OCI-LY3 (cell line): ENCODE measurements around the gene RAB34.
"Not testable (repeated sequence)": the region's sequence is repeated elsewhere in the genome, so short reads cannot be mapped to it uniquely, and the experiment has no call there.

Source experiments
- H2AFZ ChIP-seq: fragments of 200-600, 300-600 bp; shearing (Covaris generic); 2 replicates; pipeline ENCODE4 v1.6.0; 2014; ENCODE audit warnings: antibody characterized with exemption, low read depth, low read length
- H3K27ac ChIP-seq: fragments of 200-600, 300-600 bp; sonication (generic); 2 replicates; pipeline ENCODE4 v1.5.1; 2014; ENCODE audit warnings: mild to moderate bottlenecking, low read length, moderate library complexity, mixed read lengths
- H3K27me3 ChIP-seq: fragments of 200-600, 300-600 bp; sonication (generic); 2 replicates; pipeline ENCODE4 v1.6.1; 2014; ENCODE audit warnings: low read depth, low read length, mixed read lengths
- H3K36me3 ChIP-seq: fragments of 200-600, 300-600 bp; sonication (generic); replicated peaks from 2 replicates; pipeline ENCODE3; 2014; ENCODE audit warnings: low read depth, low read length, mixed read lengths
- H3K4me1 ChIP-seq: fragments of 300-600, 200-600 bp; sonication (generic); 2 replicates; pipeline ENCODE4 v1.6.1; 2014; ENCODE audit warnings: low read length, mixed read lengths
- H3K4me2 ChIP-seq: fragments of 200-600, 300-600 bp; sonication (generic); 2 replicates; pipeline ENCODE4 v1.6.1; 2014; ENCODE audit warnings: low read length, mixed read lengths
- H3K4me3 ChIP-seq: fragments of 300-600, 200-600 bp; sonication (generic); 2 replicates; pipeline ENCODE4 v1.5.1; 2014; ENCODE audit warnings: antibody characterized with exemption, mild to moderate bottlenecking, low read length, moderate library complexity
- H3K79me2 ChIP-seq: fragments of 300-600, 200-600 bp; shearing (Covaris generic); 2 replicates; pipeline ENCODE4 v1.6.1; 2014; ENCODE audit warnings: mild to moderate bottlenecking, low read length, mixed read lengths
- H3K9ac ChIP-seq: fragments of 300-600, 200-600 bp; shearing (Covaris generic); 2 replicates; pipeline ENCODE4 v1.6.0; 2014; ENCODE audit warnings: mild to moderate bottlenecking, low read length, moderate library complexity
- H3K9me3 ChIP-seq: fragments of 200-600, 300-600 bp; shearing (Covaris generic); 2 replicates; pipeline ENCODE4 v1.6.1; 2014; ENCODE audit warnings: low read length, mixed read lengths; ENCODE audit not compliant: insufficient read depth
- H4K20me1 ChIP-seq: fragments of 200-600, 300-600 bp; sonication (generic); 2 replicates; pipeline ENCODE4 v1.6.1; 2016; ENCODE audit warnings: low read length, mixed read lengths; ENCODE audit not compliant: insufficient read depth
- CTCF ChIP-seq: fragments of 200-600, 300-600 bp; sonication (generic); IDR thresholded peaks from 2 replicates; pipeline ENCODE4 v1.5.1; 2014; ENCODE audit warnings: antibody characterized with exemption, low read length, low read depth
- EZH2phosphoT487 ChIP-seq: fragments of 200-600 bp; shearing (Covaris generic); IDR thresholded peaks from 2 replicates; pipeline ENCODE4 v1.6.1; 2018; ENCODE audit warnings: antibody characterized with exemption, mixed run types, low read depth

Gene RAB34

GRCh38 chr17:28724500-28725165, 7.0 kb upstream of the RAB34 start:
- H3K9ac ChIP-seq = peak overlapping the region; percentile 85
- peak overlapping the region; percentile 93 for H3K4me3 ChIP-seq
- no peaks in the 10 kb centered on the region for H3K27me3 ChIP-seq
- no peak for TF ChIP-seq CTCF
- no peak for TF ChIP-seq EZH2phosphoT487
- H3K9me3 ChIP-seq = no peaks in the 10 kb centered on the region
- H3K4me1 ChIP-seq = peaks cover 55% of the 10 kb centered on the region
- peak overlapping the region; percentile 99 for H3K4me2 ChIP-seq
- H2AFZ ChIP-seq = no peak overlapping the region
- H3K79me2 ChIP-seq = peaks cover 63% of the 10 kb centered on the region
- peaks cover 32% of the 10 kb centered on the region for H4K20me1 ChIP-seq
- peaks cover 47% of the 10 kb centered on the region for H3K36me3 ChIP-seq
- H3K27ac ChIP-seq = peak overlapping the region; percentile 100

GRCh38 chr17:28723836-28724499, 6.3 kb upstream of the RAB34 start:
- not testable (repeated sequence) for H3K27me3 ChIP-seq, H2AFZ ChIP-seq, H3K9me3 ChIP-seq
- peaks cover 32% of the 10 kb centered on the region for H4K20me1 ChIP-seq
- H3K4me3 ChIP-seq = peak overlapping the region; percentile 93
- H3K27ac ChIP-seq = peak overlapping the region; percentile 100
- H3K4me2 ChIP-seq = peak overlapping the region; percentile 99
- H3K79me2 ChIP-seq = peaks cover 67% of the 10 kb centered on the region
- peaks cover 49% of the 10 kb centered on the region for H3K4me1 ChIP-seq
- H3K9ac ChIP-seq = peak overlapping the region; percentile 100
- H3K36me3 ChIP-seq = peaks cover 47% of the 10 kb centered on the region

- peaks cover 32% of the 10 kb centered on the region for H4K20me1 ChIP-seq
- peak overlapping the region; percentile 100 for H3K9ac ChIP-seq
- peak overlapping the region; percentile 100 for H3K27ac ChIP-seq
- H3K27me3 ChIP-seq = no peaks in the 10 kb centered on the region
- peaks cover 47% of the 10 kb centered on the region for H3K36me3 ChIP-seq
- peak overlapping the region; percentile 99 for H3K4me2 ChIP-seq
- no peak overlapping the region for H2AFZ ChIP-seq
- H3K9me3 ChIP-seq = no peaks in the 10 kb centered on the region
- TF ChIP-seq CTCF = no peak
- TF ChIP-seq EZH2phosphoT487 = no peak
- H3K4me1 ChIP-seq = peaks cover 49% of the 10 kb centered on the region
- H3K4me3 ChIP-seq = peak overlapping the region; percentile 93
- H3K79me2 ChIP-seq = peaks cover 68% of the 10 kb centered on the region
These were observed 5.6 kb upstream of the RAB34 start for GRCh38 chr17:28723159-28723835.

GRCh38 chr17:28722417-28723158, 4.9 kb upstream of the RAB34 start:
- H3K4me3 ChIP-seq = peak overlapping the region; percentile 93
- peaks cover 68% of the 10 kb centered on the region for H3K79me2 ChIP-seq
- H4K20me1 ChIP-seq = peaks cover 32% of the 10 kb centered on the region
- TF ChIP-seq CTCF (no peak), EZH2phosphoT487 (no peak)
- H3K27me3 ChIP-seq = no peaks in the 10 kb centered on the region
- H3K27ac ChIP-seq = peak overlapping the region; percentile 100
- peak overlapping the region; percentile 100 for H3K9ac ChIP-seq
- peak overlapping the region; percentile 99 for H3K4me2 ChIP-seq
- H3K4me1 ChIP-seq = peaks cover 45% of the 10 kb centered on the region
- H2AFZ ChIP-seq = no peak overlapping the region
- peaks cover 47% of the 10 kb centered on the region for H3K36me3 ChIP-seq
- H3K9me3 ChIP-seq = no peaks in the 10 kb centered on the region

- peak overlapping the region; percentile 100 for H3K27ac ChIP-seq
- H3K36me3 ChIP-seq = peaks cover 47% of the 10 kb centered on the region
- not testable (repeated sequence) for H2AFZ ChIP-seq, H3K9me3 ChIP-seq, H3K27me3 ChIP-seq
- H3K4me1 ChIP-seq = peaks cover 41% of the 10 kb centered on the region
- peak overlapping the region; percentile 100 for H3K9ac ChIP-seq
- H3K4me2 ChIP-seq = peak overlapping the region; percentile 99
- H4K20me1 ChIP-seq = peaks cover 32% of the 10 kb centered on the region
- peak overlapping the region; percentile 93 for H3K4me3 ChIP-seq
- H3K79me2 ChIP-seq = peaks cover 68% of the 10 kb centered on the region
These were observed 3.3 kb upstream of the RAB34 start for GRCh38 chr17:28720997-28721329.
